ENCODE results near the gene SUCO.

- TF ChIP-seq CTCF (IDR thresholded peaks at IDR 0.05) (no peak), POLR2A (IDR thresholded peaks at IDR 0.05) (no peak)
Measured at GRCh38 chr1:172561252-172561651, 28.3 kb downstream of the SUCO start.
